TTC549 (cell line): ENCODE results near the gene OR2T2.
"Not testable (repeated sequence)": the region's sequence is repeated elsewhere in the genome, so short reads cannot be mapped to it uniquely, and the experiment has no call there.

ENCODE experiments used
- FAIRE-seq: peaks from 2 replicates; lab custom pipeline; 2012; peaks lifted over from hg19 to GRCh38; lab: Jason Lieb, UNC

Gene OR2T2, protein sequence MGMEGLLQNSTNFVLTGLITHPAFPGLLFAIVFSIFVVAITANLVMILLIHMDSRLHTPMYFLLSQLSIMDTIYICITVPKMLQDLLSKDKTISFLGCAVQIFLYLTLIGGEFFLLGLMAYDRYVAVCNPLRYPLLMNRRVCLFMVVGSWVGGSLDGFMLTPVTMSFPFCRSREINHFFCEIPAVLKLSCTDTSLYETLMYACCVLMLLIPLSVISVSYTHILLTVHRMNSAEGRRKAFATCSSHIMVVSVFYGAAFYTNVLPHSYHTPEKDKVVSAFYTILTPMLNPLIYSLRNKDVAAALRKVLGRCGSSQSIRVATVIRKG

DNA sequence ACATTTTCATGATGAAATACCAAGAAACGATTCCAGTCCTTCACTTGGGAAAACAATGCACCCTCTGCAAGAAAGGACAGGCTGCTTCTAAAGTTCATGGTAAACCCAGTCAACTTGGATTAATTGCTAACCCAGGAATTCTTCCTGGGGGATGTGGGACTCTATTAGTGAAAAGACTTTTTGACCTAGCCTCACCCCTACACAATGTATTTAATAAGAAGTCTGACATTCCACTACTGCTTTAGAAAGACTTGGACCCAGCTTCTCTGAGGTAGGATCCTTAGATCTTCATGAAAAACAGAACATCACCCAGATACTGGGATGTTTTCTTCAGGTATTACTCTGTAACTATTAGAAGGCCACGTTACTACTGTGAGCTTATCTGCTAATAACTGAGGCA lies at the start of gene OR2T2:
OR2T2 (plus strand) TSS at position 239 of the 400 bp plus-strand sequence. CDS start 7,161 bp downstream, outside the sequence.
- FAIRE-seq = not testable (repeated sequence)

DNA sequence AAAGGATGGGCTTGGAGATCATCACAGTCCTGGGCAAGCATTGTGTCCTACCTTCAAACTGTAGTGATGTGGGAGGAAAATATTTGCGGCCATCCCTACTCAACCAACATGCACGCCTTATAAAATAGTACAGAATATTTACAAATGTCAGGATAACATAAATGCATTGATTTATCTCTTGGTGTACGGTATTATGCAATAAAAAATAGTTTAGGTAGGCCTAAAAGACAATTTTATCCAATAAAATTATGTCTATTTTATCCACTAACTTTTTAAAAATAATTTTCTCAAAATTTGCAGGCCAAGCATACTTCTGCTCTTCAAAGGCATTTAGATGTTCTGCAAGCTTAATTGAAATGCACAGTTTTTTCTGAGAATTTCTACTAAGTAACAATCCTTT lies 42.7 kb upstream of the OR2T2 start, which contains the start of gene OR2T1:
OR2T1 (plus strand) TSS at position 301 of the 400 bp plus-strand sequence. CDS start 3,100 bp downstream, outside the sequence.
- FAIRE-seq = no peak

DNA sequence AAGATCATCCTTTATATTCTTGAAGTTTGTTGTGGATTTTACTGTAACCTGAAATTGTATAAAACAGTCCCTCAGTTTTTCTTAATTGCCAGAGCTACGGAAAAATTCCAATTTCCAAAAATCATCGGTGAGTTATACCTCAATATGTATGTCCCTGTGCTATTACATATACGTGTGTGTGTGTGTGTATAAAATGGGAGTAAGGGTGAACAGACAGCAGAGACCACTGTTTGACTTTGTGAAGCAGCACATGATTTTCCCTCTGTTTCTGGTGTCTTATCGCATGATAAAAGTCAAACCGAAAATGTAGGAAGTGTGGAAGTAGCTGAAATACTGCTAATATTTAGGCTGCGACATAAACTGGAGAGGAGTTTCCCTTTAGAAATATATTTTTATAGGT lies 41.4 kb upstream of the OR2T2 start:
- no peak for FAIRE-seq

DNA sequence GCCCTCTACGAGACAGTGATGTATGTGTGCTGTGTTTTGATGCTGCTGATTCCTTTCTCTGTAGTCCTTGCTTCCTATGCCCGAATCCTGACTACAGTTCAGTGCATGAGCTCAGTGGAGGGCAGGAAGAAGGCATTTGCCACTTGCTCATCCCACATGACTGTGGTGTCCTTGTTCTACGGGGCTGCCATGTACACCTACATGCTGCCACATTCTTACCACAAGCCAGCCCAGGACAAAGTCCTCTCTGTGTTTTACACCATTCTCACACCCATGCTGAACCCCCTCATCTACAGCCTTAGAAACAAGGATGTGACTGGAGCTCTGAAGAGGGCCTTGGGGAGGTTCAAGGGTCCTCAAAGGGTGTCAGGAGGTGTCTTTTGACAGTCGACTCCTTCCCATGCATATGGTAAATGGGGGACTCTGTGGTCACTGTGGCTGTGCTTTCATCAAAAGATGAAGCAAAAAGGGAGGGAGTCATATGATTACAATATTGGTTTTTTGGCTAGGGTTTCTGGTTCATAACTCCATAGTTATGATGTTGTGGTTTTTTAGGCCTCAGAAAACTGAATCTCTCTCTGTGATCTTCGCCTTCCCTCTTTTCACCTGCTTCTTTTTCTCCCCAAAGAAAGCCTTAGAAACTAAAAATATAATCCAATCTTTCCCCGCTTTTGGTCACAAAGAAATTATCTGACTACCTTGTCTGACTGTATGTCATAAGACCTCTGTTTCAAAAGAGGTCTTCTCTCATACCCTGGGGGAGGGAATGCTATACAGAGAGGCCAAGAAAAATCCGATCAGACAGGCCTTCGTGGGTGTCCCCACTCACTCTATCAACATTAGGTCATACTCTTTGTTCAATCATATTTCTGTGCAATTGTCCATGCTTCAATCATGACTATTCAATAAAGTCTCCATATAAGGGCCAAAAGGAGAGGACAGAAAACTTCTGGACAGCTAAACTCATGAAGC lies 38.4 kb upstream of the OR2T2 start:
- no peak for FAIRE-seq

DNA sequence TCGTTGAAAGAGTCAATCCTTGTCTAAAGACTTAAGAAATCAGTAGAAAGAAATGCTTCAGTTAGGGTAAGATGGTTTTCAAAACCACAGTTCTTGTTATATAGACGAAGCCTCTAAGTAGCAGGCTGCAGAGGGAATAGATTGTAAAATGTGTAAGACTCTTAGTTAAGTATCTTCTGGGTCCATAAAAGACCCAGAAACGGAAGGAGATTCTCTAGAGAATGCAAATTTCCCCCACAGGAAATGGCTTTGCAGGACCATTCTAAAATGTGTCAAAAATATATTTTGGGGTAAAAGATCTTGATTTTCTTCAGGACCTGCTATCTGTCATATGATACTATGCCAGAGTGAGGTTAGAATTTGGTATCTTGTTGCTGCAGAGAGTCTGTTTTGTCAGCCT lies 29.2 kb upstream of the OR2T2 start:
- no peak for FAIRE-seq

DNA sequence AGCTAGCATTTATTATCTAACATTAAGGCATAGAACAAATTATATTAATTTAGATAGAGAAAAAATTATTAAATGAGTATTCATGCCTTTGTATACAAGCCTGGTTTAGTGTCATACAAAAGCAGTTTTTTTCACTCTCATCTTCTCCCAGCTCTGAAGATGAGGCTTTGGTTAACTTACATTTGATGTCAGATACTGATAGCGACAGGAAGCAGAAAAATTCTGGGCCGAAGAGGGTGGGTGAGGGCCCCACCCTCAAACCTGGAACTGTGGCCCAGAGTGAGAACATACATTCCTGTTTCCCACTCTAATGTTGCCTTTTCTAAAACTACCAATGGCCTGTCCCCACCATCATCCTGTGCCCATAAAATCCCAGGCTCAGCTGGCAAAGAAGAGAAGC lies 27.6 kb upstream of the OR2T2 start:
- no peak for FAIRE-seq

DNA sequence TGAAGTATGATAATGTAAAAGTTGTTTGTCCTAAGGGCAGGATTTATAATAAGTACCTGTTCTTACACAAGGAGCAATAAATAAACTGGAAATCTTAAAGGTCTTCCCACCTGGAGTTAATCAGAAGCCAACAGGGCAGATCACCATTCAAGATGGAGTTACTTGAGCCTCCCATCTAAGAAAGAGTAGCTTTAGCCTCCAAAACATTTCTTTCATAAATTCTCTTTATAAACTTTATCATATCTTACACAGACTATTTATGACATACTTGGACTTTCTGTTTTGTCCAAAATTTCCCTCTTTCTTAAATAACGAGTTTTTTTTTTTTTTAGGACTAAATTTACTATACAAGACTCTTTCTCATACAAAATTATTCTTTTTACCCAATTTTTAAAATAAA lies 24.1 kb upstream of the OR2T2 start:
- FAIRE-seq = peak; percentile 97

DNA sequence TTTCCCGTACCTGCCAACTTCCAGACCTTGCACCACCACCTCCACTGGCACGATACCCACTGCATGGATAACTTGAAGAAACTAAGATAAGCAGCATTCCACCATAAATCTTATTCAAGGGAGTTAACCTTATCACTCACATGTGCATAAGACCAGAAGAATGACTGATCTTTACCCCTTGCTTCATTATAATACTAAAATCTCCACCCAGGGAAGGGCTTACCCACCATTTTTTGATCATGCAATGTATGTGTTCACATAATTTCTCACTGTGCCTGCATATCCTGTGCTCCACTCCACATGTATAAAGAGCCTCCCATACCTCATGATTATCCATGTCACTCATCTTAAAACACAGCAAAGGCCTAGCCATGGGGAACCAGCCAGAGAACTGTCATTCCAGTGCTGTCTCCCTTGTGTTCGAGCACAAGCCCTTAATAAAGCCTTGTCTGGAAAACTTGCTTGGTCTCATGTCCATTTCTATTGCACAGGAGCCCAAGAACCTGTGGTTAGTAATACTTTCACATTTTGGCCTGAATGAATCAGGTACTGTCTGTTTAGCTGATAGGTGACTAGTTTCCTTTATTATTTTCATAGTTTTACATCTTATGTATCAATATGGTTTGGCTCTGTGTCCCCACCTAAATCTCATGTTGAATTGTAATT lies 17.8 kb upstream of the OR2T2 start:
- FAIRE-seq = not testable (repeated sequence)

DNA sequence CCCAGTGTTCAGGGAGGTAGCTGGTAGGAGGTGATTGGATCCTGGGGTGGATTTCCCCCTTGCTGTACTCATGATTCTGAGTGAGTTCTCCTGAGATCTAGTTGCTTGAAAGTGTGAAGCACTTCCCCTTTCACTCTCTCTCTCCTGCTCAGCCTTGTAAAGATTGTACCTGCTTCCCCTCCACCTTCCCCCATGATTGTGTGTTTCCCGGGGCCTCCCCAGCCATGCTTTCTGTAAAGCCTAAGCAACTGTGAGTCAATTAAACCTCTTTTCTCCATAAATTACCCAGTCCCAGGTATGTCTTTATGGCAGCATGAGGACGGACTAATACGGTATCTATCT lies 17.3 kb upstream of the OR2T2 start:
- not testable (repeated sequence) for FAIRE-seq

DNA sequence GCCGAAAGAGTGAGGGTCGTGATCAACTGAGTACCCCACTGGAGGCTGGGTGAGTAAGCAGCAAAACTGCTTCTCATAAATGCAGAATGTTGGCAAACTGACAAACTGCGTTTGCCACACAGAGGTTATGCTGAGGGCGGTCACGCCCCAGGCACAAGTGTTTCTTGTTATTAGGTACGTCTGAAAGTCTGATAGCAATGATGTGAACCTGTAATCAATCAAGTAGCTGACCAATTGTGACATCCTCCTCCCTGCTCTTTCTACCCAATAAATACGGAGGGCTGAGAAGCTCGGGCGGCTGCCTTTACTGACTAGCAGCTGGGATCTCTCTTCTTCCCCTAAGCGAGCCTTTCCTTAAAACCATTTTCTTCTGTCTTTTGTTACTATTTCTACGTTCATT lies 13.8 kb upstream of the OR2T2 start:
- FAIRE-seq = not testable (repeated sequence)

DNA sequence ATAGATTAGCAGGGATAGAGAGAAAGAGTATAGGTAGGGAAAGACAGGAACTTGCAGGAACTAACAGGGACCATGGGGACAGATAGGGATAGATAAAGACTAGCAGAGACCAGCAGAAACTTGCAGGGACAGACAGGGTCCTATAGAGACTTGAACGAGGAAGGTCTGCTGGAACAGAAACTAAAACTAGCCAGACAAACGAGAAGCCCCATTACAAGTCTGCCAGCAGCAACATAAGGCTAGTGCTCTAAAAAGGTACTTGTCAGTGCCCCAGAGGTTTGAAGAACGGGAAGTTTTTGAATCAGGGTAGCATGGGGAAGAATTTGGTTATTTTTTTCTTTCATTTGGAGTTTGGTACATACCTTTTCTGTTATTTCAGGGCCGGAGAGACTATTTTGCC lies 13.2 kb upstream of the OR2T2 start:
- not testable (repeated sequence) for FAIRE-seq

DNA sequence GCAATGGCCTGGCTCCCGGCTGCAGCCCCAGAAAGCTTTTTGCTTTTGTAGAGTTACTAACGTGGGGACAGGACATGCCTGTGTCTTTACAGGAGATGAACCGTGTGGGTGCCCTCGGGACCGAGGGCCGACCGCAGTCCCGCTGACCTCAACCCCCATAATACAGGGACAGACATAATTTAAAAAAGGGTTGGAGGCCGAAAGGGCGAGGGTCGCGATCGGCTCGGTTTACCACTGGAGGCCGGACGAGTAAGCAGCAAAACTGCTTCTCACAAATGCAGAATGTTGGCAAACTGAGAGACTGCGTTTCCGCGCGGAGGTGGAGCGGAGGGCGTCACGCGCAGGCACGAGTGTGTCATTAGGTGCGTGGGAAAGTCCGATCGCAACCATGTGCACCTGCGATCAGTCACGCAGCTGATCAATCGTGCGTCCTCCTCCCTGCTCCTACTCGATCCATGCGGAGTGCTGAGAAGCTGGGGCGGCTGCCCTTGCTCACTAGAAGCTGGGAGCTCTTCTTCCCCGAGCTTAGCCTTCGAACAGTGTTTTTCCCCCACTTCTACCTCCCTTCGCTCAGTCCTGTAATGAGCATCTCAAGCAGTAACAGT lies 11.5 kb upstream of the OR2T2 start:
- FAIRE-seq = not testable (repeated sequence)

DNA sequence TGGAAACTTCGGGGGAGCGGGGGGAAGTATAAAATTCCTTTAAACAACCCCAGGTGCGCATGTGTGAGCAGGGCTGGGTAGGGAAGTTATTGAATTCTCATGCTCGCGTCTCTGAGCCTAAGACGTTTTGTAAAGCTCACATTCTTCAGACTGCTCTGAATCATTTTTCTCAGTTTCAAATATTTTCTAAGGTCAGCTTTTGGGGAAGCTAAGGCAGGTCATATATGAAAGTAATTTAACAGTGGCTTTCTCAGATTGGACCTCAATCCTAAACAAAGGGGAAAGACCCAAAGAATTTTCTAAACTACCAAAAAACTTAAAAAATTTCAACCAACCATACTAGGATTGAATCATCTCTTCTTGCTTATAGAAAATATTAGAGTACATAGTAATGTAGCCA lies 10.5 kb upstream of the OR2T2 start:
- FAIRE-seq = not testable (repeated sequence)

DNA sequence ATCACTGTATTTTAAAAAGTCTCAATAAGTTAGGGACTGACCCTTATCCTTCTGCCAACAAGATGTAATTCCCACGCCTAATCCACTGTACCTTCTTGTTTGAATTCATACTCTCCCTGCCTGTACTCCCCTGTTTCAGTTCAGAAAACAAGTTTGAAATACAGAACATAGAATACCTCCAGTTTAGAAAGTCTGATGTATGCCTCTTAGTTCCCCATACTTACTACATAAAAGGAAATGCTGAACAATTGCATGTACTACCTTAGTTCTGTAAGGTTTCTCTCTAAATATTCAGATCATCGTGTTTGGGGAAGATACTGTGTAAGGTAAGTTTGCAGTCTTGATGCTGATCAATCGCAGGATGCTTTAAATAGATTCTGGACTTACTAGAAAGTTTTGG lies 9.1 kb upstream of the OR2T2 start:
- not testable (repeated sequence) for FAIRE-seq

DNA sequence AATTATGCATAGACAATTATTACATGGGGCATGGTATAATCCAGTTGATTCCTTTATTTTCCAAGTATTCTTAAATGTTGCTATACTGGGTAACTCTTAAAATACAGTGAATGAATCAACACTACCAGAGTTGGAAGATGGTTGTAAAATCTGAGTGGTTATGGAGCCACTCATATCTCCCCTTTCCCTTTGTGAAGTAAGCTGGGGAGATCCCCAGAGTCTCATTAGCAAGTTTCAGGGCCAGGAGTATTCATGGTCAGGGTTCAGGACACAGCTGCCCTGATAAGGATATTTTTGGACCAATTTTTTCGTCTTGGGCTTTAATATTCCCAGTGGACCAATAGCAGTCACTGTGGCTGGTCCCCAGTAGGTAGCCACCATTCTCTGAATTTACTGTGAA lies 6.8 kb upstream of the OR2T2 start:
- FAIRE-seq = not testable (repeated sequence)

DNA sequence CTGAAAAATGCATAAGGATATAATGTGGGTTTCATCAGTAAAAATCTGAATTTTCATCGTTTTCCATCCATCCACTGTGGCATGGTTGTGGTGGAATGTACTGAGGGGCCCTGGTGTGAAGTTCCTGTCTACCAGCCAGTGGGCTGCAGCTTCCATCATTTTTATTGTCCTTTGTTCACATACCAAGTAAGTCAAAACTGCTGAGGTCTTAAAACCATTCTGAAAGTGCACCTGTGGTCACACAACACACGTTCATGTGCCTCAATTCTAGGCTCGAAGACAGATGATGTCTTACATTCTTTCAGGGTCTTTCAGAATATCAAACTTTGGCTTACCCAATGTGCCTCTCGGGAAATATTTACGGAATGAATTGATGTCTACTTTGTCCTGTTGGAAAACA lies 6.2 kb upstream of the OR2T2 start:
- not testable (repeated sequence) for FAIRE-seq

DNA sequence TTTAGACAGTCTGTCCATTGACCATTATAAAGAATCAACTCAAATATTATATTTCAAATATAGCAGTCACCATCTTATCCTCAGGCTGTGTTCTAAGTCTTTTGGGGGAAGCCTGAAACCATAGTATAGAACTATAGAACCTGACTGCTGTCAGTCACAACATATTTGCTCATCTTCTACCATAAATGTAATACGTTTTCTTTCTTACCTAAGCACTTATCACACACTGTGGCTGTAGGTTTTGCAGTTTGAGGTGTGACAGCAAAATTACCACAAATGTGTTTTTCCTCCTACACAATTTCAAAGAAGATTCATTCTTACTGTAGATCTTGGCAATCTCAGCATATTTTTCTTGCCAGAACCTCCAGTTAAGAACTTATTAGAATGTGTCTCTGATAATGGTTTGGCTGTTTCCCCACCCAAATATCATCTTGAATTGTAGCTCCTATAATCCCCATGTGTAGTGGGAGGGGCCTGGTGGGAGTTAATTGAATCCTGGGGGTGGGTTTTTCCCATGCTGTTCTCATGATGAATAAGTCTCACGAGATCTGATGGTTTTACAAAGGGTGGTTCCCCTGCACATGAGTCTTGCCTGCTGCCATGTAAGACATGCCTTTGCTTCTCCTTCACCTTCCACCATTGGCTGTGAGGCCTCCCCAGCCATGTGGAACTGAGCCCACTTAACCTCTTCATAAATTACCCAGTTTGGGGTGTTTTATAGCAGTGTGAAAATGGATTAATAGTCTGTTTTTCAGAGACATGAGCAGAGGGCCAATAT lies 2.7 kb upstream of the OR2T2 start:
- not testable (repeated sequence) for FAIRE-seq

DNA sequence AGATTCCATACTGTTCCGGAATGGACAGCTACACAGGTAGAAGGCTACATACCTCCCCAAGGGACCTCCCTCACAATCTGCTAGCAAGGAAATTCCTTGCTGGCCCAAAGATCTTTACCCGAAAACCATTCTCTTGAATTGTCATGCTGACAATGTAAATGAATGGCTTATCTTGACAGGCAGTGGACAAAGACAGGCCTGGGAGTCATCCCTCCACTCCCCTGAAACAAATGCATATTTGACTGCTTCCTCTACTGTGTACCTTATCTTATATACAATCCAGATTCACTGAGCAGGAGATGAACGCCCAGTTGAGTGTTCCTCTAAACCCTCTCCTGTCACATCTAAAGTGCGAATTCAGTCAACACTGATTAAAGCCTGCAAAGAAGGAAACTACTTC lies 834 bp upstream of the OR2T2 start:
- not testable (repeated sequence) for FAIRE-seq

DNA sequence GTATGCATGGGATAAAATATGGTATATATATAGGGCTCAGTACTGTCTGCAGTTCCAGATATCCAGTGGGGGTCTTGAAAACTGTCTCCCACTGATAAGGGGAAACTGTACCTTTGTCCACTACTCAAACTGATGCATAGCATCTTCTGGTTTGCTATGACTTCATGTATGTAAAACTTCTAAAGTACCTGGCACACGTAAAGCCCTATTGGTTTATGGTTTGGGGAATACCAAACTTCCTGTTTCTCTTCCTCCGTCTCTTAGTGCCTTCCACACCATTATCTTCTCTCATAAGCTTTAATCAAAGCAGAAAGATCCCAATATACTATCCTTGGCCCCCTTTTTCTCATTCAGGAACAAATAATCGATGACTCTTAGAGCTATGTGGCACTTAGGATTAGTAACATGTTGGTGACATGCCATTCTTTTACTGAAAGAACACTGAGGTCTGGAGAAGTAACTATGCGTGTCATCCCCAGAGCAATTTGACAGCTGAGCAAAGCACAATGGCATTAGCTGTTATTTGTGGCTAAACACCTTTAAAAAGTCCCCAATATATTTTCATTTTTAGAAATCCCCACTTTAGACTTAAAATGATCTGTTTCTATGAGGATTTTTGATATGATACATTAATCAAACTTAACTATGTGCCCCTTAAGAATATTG lies 3.1 kb downstream of the OR2T2 start:
- FAIRE-seq = not testable (repeated sequence)

DNA sequence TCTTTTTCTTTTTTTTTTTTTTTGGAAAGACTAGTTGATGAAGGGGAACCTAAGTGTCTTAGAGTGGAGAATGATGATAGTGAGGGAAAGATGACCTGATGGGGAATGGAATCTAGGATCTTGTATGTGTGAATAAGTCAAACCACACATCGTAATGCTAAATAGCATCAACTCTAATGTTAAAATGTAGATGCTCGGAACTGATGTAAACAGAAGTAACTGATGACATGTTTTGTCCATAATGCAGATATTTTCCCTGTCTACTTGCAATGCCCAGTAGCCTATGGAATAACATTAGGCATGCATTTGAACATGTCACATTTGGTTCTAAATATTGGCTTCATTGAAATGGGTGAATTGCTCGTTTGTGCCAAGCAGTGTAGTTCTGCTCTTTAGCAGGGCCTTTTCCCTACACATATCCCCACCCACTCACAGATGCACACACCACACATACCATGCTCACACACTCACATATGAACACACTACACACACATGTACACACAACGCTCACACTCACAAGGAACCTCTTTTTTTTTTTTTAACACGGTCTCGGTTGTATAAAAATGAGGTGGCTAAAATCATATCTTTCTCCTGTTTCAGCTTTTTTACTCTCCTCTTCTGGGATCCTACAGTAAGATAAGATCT lies 4.5 kb downstream of the OR2T2 start:
- not testable (repeated sequence) for FAIRE-seq
